HL-60 (cell line): ENCODE results near the gene COMP.

Source experiments
- DNase-seq, 2 experiments: peaks; one replicate each; pipeline ENCODE4 v3.0.0-alpha.2; 2010 to 2020; ENCODE audit warnings: low read depth in 1 of 2, low spot score in 1 of 2
- H3K27ac ChIP-seq: fragments of 250-450 bp; sonication (Bioruptor Pico); replicated peaks from 2 replicates; pipeline ENCODE4 v1.5.1; 2020; ENCODE audit warnings: mild to moderate bottlenecking, moderate library complexity
- H3K27me3 ChIP-seq: fragments of 250-450 bp; sonication (Bioruptor Pico); 2 replicates; pipeline ENCODE4 v1.5.1; 2021; ENCODE audit warnings: mild to moderate bottlenecking, moderate library complexity; ENCODE audit not compliant: insufficient read depth, poor library complexity, severe bottlenecking
- H3K4me3 ChIP-seq: replicated peaks from 2 replicates; pipeline ENCODE4 v1.5.1; 2011; ENCODE audit warnings: mild to moderate bottlenecking, control low read depth, low read length; ENCODE audit not compliant: insufficient read depth
- GABPA ChIP-seq: IDR thresholded peaks from 2 replicates; pipeline ENCODE4 v1.6.1; 2012; ENCODE audit warnings: low read depth
- POLR2AphosphoS5 ChIP-seq: IDR thresholded peaks from 2 replicates; pipeline ENCODE4 v1.6.1; 2012; ENCODE audit warnings: low read depth
- SPI1 ChIP-seq: IDR thresholded peaks from 2 replicates; pipeline ENCODE4 v1.6.1; 2012; ENCODE audit warnings: low read depth, mild to moderate bottlenecking, borderline replicate concordance
- TF ChIP-seq, protein P1 (sequence below): IDR thresholded peaks from one replicate; pipeline ENCODE4 v1.5.1; 2011; ENCODE audit warnings: low read length, control low read depth, inconsistent platforms; ENCODE audit not compliant: insufficient read depth
- TF ChIP-seq, protein P2 (sequence below): IDR thresholded peaks from 2 replicates; pipeline ENCODE4 v1.6.1; 2012; ENCODE audit warnings: low read depth; ENCODE audit not compliant: insufficient replicate concordance

The COMP gene

DNA sequence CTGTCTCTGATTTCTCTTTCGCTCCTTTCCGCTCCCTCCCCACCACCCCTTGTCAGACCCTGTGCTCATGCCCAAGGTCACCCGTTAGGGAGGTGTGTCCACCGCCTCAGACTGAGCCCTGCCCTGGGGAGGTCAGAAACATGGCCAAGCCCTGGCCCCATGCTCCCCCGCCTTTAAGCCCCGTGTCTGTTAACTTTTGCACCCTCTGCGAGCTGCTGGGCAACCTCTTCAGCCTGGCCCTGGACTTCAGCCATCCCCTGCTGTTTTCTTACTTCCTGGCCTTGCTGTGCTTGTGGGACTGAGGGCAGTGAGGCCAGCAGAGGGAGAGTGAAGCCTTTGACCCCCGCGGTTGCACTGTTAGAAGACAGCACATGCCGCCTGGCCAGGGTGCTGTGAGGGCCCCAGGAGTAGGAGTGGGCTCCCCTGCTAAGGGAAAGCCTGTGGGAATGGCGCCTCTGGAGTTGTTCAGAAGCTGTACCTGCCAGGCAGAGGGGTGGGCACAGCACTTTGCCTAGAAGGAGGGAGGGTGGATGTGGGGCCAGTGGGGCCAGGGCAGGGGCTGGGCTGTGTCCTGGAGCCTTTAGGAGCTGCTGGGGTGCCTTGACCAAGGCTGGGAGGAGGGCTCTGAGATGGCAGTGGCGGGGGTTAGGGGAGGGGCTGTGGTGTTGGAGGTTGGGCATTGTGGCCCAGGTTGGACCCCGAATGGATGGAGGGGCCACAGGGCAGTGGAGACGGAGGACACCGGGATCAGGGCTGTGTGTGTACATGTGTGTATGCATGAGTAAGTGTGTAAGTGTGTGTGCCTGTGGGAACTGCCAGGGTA lies 48.6 kb upstream of the COMP start:
- H3K4me3 ChIP-seq: no peak overlapping the region
- TF ChIP-seq POLR2AphosphoS5 (0 out of 2 replicates have a peak, but pooled peaks have one; percentile 22), GABPA (no peak)
- no peak for DNase-seq
- H3K27me3 ChIP-seq: no peaks in the 10 kb centered on the region
- no peak overlapping the region for H3K27ac ChIP-seq

DNA sequence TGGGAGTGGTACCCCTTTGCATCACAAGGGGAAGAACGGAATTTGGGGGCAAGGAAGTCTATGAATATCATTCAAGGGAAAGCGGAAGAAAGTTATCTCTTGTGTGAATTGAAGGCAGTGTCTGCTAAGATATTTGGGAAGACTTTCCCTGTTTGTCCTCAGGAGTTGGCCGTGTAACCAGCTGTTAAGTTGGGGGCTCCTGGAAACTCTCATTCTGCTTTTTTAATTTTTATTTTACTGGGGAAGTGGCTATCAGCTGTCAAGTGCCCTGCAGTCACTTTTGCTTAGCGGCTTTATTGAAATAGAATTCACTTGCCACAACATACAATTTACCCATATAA lies 43.5 kb upstream of the COMP start:
- H3K27ac ChIP-seq: no peak overlapping the region
- DNase-seq: no peak
- peak overlapping the region; percentile 76; the same call in 1 of the 2 replicates for H3K4me3 ChIP-seq
- no peaks in the 10 kb centered on the region for H3K27me3 ChIP-seq
- TF ChIP-seq POLR2AphosphoS5: no peak
- TF ChIP-seq, protein P1, sequence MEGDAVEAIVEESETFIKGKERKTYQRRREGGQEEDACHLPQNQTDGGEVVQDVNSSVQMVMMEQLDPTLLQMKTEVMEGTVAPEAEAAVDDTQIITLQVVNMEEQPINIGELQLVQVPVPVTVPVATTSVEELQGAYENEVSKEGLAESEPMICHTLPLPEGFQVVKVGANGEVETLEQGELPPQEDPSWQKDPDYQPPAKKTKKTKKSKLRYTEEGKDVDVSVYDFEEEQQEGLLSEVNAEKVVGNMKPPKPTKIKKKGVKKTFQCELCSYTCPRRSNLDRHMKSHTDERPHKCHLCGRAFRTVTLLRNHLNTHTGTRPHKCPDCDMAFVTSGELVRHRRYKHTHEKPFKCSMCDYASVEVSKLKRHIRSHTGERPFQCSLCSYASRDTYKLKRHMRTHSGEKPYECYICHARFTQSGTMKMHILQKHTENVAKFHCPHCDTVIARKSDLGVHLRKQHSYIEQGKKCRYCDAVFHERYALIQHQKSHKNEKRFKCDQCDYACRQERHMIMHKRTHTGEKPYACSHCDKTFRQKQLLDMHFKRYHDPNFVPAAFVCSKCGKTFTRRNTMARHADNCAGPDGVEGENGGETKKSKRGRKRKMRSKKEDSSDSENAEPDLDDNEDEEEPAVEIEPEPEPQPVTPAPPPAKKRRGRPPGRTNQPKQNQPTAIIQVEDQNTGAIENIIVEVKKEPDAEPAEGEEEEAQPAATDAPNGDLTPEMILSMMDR: no peak
- no peak for TF ChIP-seq SPI1
- TF ChIP-seq, protein P2, sequence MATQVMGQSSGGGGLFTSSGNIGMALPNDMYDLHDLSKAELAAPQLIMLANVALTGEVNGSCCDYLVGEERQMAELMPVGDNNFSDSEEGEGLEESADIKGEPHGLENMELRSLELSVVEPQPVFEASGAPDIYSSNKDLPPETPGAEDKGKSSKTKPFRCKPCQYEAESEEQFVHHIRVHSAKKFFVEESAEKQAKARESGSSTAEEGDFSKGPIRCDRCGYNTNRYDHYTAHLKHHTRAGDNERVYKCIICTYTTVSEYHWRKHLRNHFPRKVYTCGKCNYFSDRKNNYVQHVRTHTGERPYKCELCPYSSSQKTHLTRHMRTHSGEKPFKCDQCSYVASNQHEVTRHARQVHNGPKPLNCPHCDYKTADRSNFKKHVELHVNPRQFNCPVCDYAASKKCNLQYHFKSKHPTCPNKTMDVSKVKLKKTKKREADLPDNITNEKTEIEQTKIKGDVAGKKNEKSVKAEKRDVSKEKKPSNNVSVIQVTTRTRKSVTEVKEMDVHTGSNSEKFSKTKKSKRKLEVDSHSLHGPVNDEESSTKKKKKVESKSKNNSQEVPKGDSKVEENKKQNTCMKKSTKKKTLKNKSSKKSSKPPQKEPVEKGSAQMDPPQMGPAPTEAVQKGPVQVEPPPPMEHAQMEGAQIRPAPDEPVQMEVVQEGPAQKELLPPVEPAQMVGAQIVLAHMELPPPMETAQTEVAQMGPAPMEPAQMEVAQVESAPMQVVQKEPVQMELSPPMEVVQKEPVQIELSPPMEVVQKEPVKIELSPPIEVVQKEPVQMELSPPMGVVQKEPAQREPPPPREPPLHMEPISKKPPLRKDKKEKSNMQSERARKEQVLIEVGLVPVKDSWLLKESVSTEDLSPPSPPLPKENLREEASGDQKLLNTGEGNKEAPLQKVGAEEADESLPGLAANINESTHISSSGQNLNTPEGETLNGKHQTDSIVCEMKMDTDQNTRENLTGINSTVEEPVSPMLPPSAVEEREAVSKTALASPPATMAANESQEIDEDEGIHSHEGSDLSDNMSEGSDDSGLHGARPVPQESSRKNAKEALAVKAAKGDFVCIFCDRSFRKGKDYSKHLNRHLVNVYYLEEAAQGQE: no peak
- TF ChIP-seq GABPA: no peak

DNA sequence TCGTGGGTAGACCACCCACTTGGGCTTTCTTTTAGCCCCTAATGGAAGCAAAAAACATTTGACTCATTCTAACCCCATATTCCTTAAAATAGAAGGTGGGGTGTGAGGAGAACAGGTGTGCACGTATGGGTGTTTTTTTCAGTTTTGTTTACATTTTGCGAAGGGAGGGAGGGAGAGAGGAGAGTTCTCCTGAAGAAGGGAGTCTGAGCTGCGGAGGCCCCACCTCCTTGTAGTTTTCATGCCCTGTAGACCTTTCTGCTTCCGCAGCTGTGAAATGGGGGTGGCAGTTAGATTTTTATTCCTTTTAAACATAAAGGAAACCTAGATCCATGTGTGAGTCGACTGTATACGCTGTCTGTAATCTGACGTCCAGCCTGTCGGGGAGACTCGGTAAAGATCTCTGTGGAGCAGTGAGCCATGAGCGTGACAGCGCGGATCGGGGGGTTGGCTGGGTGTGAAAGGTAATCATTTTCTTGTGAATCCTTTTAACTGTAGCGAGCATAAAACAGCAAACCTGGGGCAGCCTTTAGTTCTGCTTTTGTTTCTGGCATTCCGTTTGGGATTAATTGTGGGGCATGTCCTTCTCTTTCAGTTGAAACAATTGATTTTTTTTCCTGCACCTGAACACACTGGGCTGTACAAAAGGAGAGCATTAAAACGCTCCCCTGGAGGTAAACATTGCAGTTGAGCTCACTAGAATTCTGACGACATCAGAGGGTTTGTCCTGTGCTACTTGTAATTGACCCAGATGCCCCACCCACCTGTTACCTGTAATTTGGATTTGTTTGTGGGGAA lies 42.9 kb upstream of the COMP start:
- DNase-seq: no peak
- H3K4me3 ChIP-seq: peak overlapping the region; percentile 76
- TF ChIP-seq GABPA (no peak), SPI1 (no peak), POLR2AphosphoS5 (no peak)
- TF ChIP-seq, protein P1: no peak
- TF ChIP-seq, protein P2: no peak
- H3K27me3 ChIP-seq: no peaks in the 10 kb centered on the region
- 0 out of 2 replicates have a peak overlapping the region, but pooled peaks have one; percentile 19 for H3K27ac ChIP-seq

DNA sequence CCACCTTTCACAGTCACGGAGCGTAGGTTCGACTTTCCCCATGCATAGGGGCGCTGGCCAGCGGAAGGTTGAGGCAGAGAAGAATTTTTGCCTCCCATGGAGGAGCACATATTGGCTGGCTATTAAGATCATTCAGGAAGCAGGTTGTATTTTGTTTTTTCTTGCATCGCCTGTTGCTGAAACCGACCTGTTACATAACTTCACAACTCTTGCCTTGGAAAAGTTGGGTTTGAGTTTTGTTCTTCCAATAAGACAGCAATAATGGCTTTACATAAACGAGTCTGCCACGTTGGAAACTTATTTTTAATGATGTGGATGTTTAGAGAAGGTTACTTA lies 42.0 kb upstream of the COMP start:
- peak overlapping the region; percentile 74 for H3K27ac ChIP-seq
- DNase-seq: no peak
- peak overlapping the region; percentile 76 for H3K4me3 ChIP-seq
- TF ChIP-seq SPI1 (no peak), GABPA (no peak)
- TF ChIP-seq, protein P2: no peak
- TF ChIP-seq, protein P1: no peak
- H3K27me3 ChIP-seq: no peaks in the 10 kb centered on the region
